GM23248 (cell line): ENCODE measurements around the gene TBX18. TPM values are rescaled to one million over a fixed set of nuclear protein-coding genes. Genes with fewer than 3 reads are reported as not detected.

Experiments used
- DNase-seq: peaks from one replicate; pipeline ENCODE4 v3.0.0-alpha.2; 2015
- H2AFZ ChIP-seq: fragments of 200-600 bp; sonication (generic); 2 replicates; pipeline ENCODE4 v1.6.1; 2016; ENCODE audit warnings: antibody characterized with exemption
- H3F3A ChIP-seq: fragments of 200-600 bp; sonication (generic); 2 replicates; pipeline ENCODE4 v1.6.1; 2016; ENCODE audit warnings: mild to moderate bottlenecking, antibody characterized with exemption, mixed run types; ENCODE audit not compliant: insufficient read depth
- H3K27ac ChIP-seq: fragments of 200-600 bp; sonication (generic); 2 replicates; pipeline ENCODE4 v1.5.1; 2016; ENCODE audit warnings: mild to moderate bottlenecking
- H3K27me3 ChIP-seq: fragments of 200-600 bp; sonication (generic); replicated peaks from 2 replicates; pipeline ENCODE4 v1.6.1; 2016; ENCODE audit warnings: mild to moderate bottlenecking; ENCODE audit not compliant: insufficient read depth
- H3K36me3 ChIP-seq: fragments of 200-600 bp; sonication (generic); 2 replicates; pipeline ENCODE4 v1.6.1; 2016; ENCODE audit warnings: low read depth, mild to moderate bottlenecking
- H3K4me1 ChIP-seq: fragments of 200-600 bp; sonication (generic); 2 replicates; pipeline ENCODE4 v1.6.1; 2016; ENCODE audit warnings: mild to moderate bottlenecking; ENCODE audit not compliant: insufficient read depth
- H3K4me2 ChIP-seq: fragments of 200-600 bp; sonication (generic); one replicate; pipeline ENCODE4 v1.6.1; 2016; ENCODE audit warnings: mild to moderate bottlenecking; ENCODE audit not compliant: unreplicated experiment
- H3K4me3 ChIP-seq: fragments of 200-600 bp; sonication (generic); 2 replicates; pipeline ENCODE4 v1.5.1; 2016; ENCODE audit warnings: mild to moderate bottlenecking
- H3K79me2 ChIP-seq: fragments of 200-600 bp; sonication (generic); 2 replicates; pipeline ENCODE4 v1.6.1; 2016; ENCODE audit warnings: mild to moderate bottlenecking; ENCODE audit not compliant: insufficient read depth
- H3K9ac ChIP-seq: fragments of 200-600 bp; sonication (generic); 2 replicates; pipeline ENCODE4 v1.6.1; 2016; ENCODE audit warnings: mild to moderate bottlenecking
- H3K9me2 ChIP-seq: fragments of 200-600 bp; sonication (generic); 2 replicates; pipeline ENCODE4 v1.6.1; 2016; ENCODE audit warnings: mixed run types, mild to moderate bottlenecking, moderate library complexity; ENCODE audit not compliant: insufficient read depth
- H3K9me3 ChIP-seq: fragments of 200-600 bp; sonication (generic); one replicate; pipeline ENCODE4 v1.6.1; 2017; ENCODE audit warnings: low read depth
- H4K20me1 ChIP-seq: fragments of 200-600 bp; sonication (generic); 2 replicates; pipeline ENCODE4 v1.6.0; 2016; ENCODE audit not compliant: insufficient read depth
- EZH2 ChIP-seq: fragments of 200-600 bp; sonication (generic); IDR thresholded peaks from 2 replicates; pipeline ENCODE4 v1.6.1; 2018; ENCODE audit warnings: antibody characterized with exemption, mild to moderate bottlenecking; ENCODE audit not compliant: insufficient read depth, poor library complexity, severe bottlenecking
- EZH2phosphoT487 ChIP-seq: fragments of 200-600 bp; sonication (generic); IDR thresholded peaks from 2 replicates; pipeline ENCODE4 v1.6.1; 2018; ENCODE audit warnings: antibody characterized with exemption, moderate library complexity, mild to moderate bottlenecking, low read depth; ENCODE audit not compliant: insufficient read depth
- WGBS, 2 experiments: methylation state at CpG; one replicate each; pipeline ENCODE4 v1.1.6; 2015 to 2017; ENCODE audit warnings: low lambda C conversion rate in 2 of 2, low coverage in 1 of 2; ENCODE audit errors: missing lambda C conversion rate in 2 of 2; 5-methylcytosine and 5-hydroxymethylcytosine counted together
- in situ Hi-C: fragments of 300-500 bp; cut with MboI; formaldehyde crosslinking; loops from 2 replicates; pipeline ENCODE4 v1.15.0; 2020
- polyA plus RNA-seq: library from polyadenylated mRNA; unstranded; fragments of >200 nt; fragmentation: Nextera tagmentation; extraction: Ambion mirVana; gene quantifications from 2 replicates; pipeline ENCODE4 v1.2.1, GENCODE V29; 2016
- total RNA-seq: library from RNA; depleted of rRNA; stranded (reverse); fragments of >200 nt; shearing (Covaris generic); gene quantifications from 2 replicates; pipeline ENCODE4 v1.2.3, GENCODE V29; 2014

The TBX18 gene
- total and polyA plus RNA-seq, 2 experiments from 2014 or later, result 5.7 to 16.2 TPM

- H3K4me3 ChIP-seq, result no peak overlapping the region
- no peaks in the 10 kb centered on the region for H4K20me1 ChIP-seq
- H3K9me3 ChIP-seq, result no peaks in the 10 kb centered on the region
- H3F3A ChIP-seq, result peaks cover 21% of the 10 kb centered on the region
- H3K27ac ChIP-seq, result no peak overlapping the region
- no peak for DNase-seq
- WGBS, 2 experiments, result 95 to 97% methylated on average over 3 of the region's 3 CpGs
- no peak overlapping the region for H3K4me2 ChIP-seq
- no peaks in the 10 kb centered on the region for H3K9me2 ChIP-seq
- peaks cover 13% of the 10 kb centered on the region for H3K4me1 ChIP-seq
- H3K9ac ChIP-seq, result no peak overlapping the region
- in situ Hi-C loops, result loop anchor here (10.0 kb wide), 2 partner anchors 348 to 548 kb away; no protein-coding TSS in a partner anchor
- TF ChIP-seq EZH2phosphoT487, result no peak
- TF ChIP-seq EZH2, result no peak
- no peaks in the 10 kb centered on the region for H3K79me2 ChIP-seq
- H3K36me3 ChIP-seq, result no peaks in the 10 kb centered on the region
- H3K27me3 ChIP-seq, result peaks cover 21% of the 10 kb centered on the region
- no peak overlapping the region for H2AFZ ChIP-seq
Measured at GRCh38 chr6:84776392-84776791, 12.0 kb upstream of the TBX18 start.

- H3K27me3 ChIP-seq, result peaks cover 27% of the 10 kb centered on the region
- WGBS, 2 experiments, result 75 to 80% methylated on average over 3 of the region's 3 CpGs
- in situ Hi-C loops, result loop anchor here (10.0 kb wide), 2 partner anchors 349 to 549 kb away; no protein-coding TSS in a partner anchor
Measured at GRCh38 chr6:84775751-84776150, 11.4 kb upstream of the TBX18 start.

GRCh38 chr6:84774985-84775284, 10.5 kb upstream of the TBX18 start:
- in situ Hi-C loops, result loop anchor here (10.0 to 25.0 kb wide), 4 partner anchors 350 to 888 kb away; no protein-coding TSS in a partner anchor
- no peak for TF ChIP-seq EZH2phosphoT487
- no peak for TF ChIP-seq EZH2
- Histone ChIP-seq H4K20me1 (no peaks in the 10 kb centered on the region), H3K9me3 (no peaks in the 10 kb centered on the region), H3K4me2 (peak overlapping the region; percentile 75), H3K9me2 (no peaks in the 10 kb centered on the region), H3K4me3 (peak overlapping the region; percentile 68), H3F3A (peaks cover 21% of the 10 kb centered on the region), H3K9ac (peak overlapping the region; percentile 66; the same call in 1 of the 2 replicates), H3K27ac (no peak overlapping the region), H2AFZ (peak overlapping the region; percentile 86), H3K27me3 (peaks cover 35% of the 10 kb centered on the region), H3K36me3 (no peaks in the 10 kb centered on the region), H3K79me2 (no peaks in the 10 kb centered on the region), H3K4me1 (peaks cover 13% of the 10 kb centered on the region)
- 26 to 30% methylated on average over 14 of the region's 14 CpGs for WGBS, 2 experiments
- DNase-seq, result no peak

More at GRCh38 chr6:84775751-84776150, 11.4 kb upstream of the TBX18 start:
- no peak overlapping the region for H2AFZ ChIP-seq
- no peak overlapping the region for H3K9ac ChIP-seq
- H3K4me3 ChIP-seq, result no peak overlapping the region
- DNase-seq, result no peak
- no peaks in the 10 kb centered on the region for H3K9me3 ChIP-seq
- no peaks in the 10 kb centered on the region for H3K79me2 ChIP-seq
- H3K27ac ChIP-seq, result no peak overlapping the region
- no peaks in the 10 kb centered on the region for H3K36me3 ChIP-seq
- peaks cover 13% of the 10 kb centered on the region for H3K4me1 ChIP-seq
- TF ChIP-seq EZH2phosphoT487, result no peak
- no peak for TF ChIP-seq EZH2
- H3K9me2 ChIP-seq, result no peaks in the 10 kb centered on the region
- peaks cover 21% of the 10 kb centered on the region for H3F3A ChIP-seq
- H4K20me1 ChIP-seq, result no peaks in the 10 kb centered on the region
- H3K4me2 ChIP-seq, result no peak overlapping the region

GRCh38 chr6:84774157-84774984, 10.0 kb upstream of the TBX18 start:
- peak overlapping the region; percentile 86 for H2AFZ ChIP-seq
- no peaks in the 10 kb centered on the region for H3K9me2 ChIP-seq
- peak overlapping the region; percentile 75 for H3K4me2 ChIP-seq
- peaks cover 41% of the 10 kb centered on the region for H3K27me3 ChIP-seq
- H3K9me3 ChIP-seq, result no peaks in the 10 kb centered on the region
- peak overlapping the region; percentile 66 for H3K9ac ChIP-seq
- TF ChIP-seq EZH2phosphoT487 (no peak), EZH2 (no peak)
- DNase-seq, result peak; percentile 85
- no peaks in the 10 kb centered on the region for H4K20me1 ChIP-seq
- H3K79me2 ChIP-seq, result no peaks in the 10 kb centered on the region
- peaks cover 23% of the 10 kb centered on the region for H3F3A ChIP-seq
- in situ Hi-C loops, result loop anchor here (10.0 to 25.0 kb wide), 4 partner anchors 350 to 887 kb away; no protein-coding TSS in a partner anchor
- H3K27ac ChIP-seq, result no peak overlapping the region
- WGBS, 2 experiments, result 2% methylated on average over 71 of the region's 79 CpGs
- H3K36me3 ChIP-seq, result no peaks in the 10 kb centered on the region
- H3K4me3 ChIP-seq, result peak overlapping the region; percentile 68
- peaks cover 13% of the 10 kb centered on the region for H3K4me1 ChIP-seq
